G401 (cell line): ENCODE data around the gene SEMA5A. TPM values are rescaled to one million over a fixed set of nuclear protein-coding genes. Genes with fewer than 3 reads are reported as not detected.

Source experiments
- DNase-seq: peaks from one replicate; pipeline ENCODE4 v3.0.0-alpha.2; 2015; ENCODE audit warnings: low spot score
- in situ Hi-C: cut with HindIII; loops from 2 replicates; pipeline ENCODE4 v1.10.0; 2016; ENCODE audit warnings: low sequenced_read_pairs, mixed read lengths
- total RNA-seq: library from RNA; depleted of rRNA; stranded (reverse); fragments of >200 nt; shearing (Covaris generic); gene quantifications from 2 replicates; pipeline ENCODE4 v1.2.3, GENCODE V29; 2014

The SEMA5A gene
- total RNA-seq, 1 experiment from 2014 or later = 0.95 TPM

- in situ Hi-C loops = no loop called here
- no peak for DNase-seq
Measured at GRCh38 chr5:9350301-9350797, 195.5 kb downstream of the SEMA5A start.

GRCh38 chr5:9348401-9348996 is 197.4 kb downstream of the SEMA5A start:
- in situ Hi-C loops = no loop called here

GRCh38 chr5:9347541-9348295 is 198.2 kb downstream of the SEMA5A start:
- in situ Hi-C loops = no loop called here
- DNase-seq = no peak

More at GRCh38 chr5:9348401-9348996, 197.4 kb downstream of the SEMA5A start:
- DNase-seq = no peak

GRCh38 chr5:9347032-9347431 is 198.8 kb downstream of the SEMA5A start:
- in situ Hi-C loops = no loop called here
- DNase-seq = no peak

- in situ Hi-C loops = no loop called here
- DNase-seq = no peak
Measured at GRCh38 chr5:9344751-9345240, 201.1 kb downstream of the SEMA5A start.

- in situ Hi-C loops = no loop called here
- DNase-seq = no peak
Measured at GRCh38 chr5:9343146-9343850, 202.6 kb downstream of the SEMA5A start.

- in situ Hi-C loops = no loop called here
- no peak for DNase-seq
Measured at GRCh38 chr5:9342161-9342787, 203.6 kb downstream of the SEMA5A start.

GRCh38 chr5:9340085-9340484 is 205.8 kb downstream of the SEMA5A start:
- in situ Hi-C loops = no loop called here
- no peak for DNase-seq

GRCh38 chr5:9339206-9339818 is 206.6 kb downstream of the SEMA5A start:
- no peak for DNase-seq
- in situ Hi-C loops = no loop called here

- in situ Hi-C loops = no loop called here
Measured at GRCh38 chr5:9338796-9339195, 207.1 kb downstream of the SEMA5A start.

GRCh38 chr5:9337928-9338595 is 207.8 kb downstream of the SEMA5A start:
- in situ Hi-C loops = no loop called here

More at GRCh38 chr5:9338796-9339195, 207.1 kb downstream of the SEMA5A start:
- no peak for DNase-seq

GRCh38 chr5:9335754-9336495 is 209.9 kb downstream of the SEMA5A start:
- in situ Hi-C loops = no loop called here
- DNase-seq = no peak

More at GRCh38 chr5:9337928-9338595, 207.8 kb downstream of the SEMA5A start:
- no peak for DNase-seq

GRCh38 chr5:9335269-9335668 is 210.6 kb downstream of the SEMA5A start:
- in situ Hi-C loops = no loop called here
- DNase-seq = no peak

- in situ Hi-C loops = no loop called here
- DNase-seq = no peak
Measured at GRCh38 chr5:9332026-9332425, 213.8 kb downstream of the SEMA5A start.

GRCh38 chr5:9331372-9331771 is 214.5 kb downstream of the SEMA5A start:
- no peak for DNase-seq
- in situ Hi-C loops = no loop called here

GRCh38 chr5:9329125-9329524 is 216.8 kb downstream of the SEMA5A start:
- in situ Hi-C loops = no loop called here
- no peak for DNase-seq

GRCh38 chr5:9325549-9325948 is 220.3 kb downstream of the SEMA5A start:
- in situ Hi-C loops = no loop called here
- DNase-seq = no peak
